T-cell (primary cell): ENCODE data around the gene LMF1. TPM values are rescaled to one million over a fixed set of nuclear protein-coding genes. Genes with fewer than 3 reads are reported as not detected.
A peak's percentile ranks its signal among the peaks of the same experiment; 100 is the strongest.
"Not testable (repeated sequence)": the region's sequence is repeated elsewhere in the genome, so short reads cannot be mapped to it uniquely, and the experiment has no call there.

ENCODE experiments used
- ATAC-seq, 4 experiments: fragments of 200-7000 bp in 3 of 4; fragments of 150-1000 bp in 1 of 4; cut with Tn5 transposase; replicated peaks in 1 of 4; 1 replicate in 3 of 4; 2 replicates in 1 of 4; pipeline ENCODE4 v1.10.0; 2021; ENCODE audit warnings: moderate library complexity in 3 of 4, mild to moderate bottlenecking in 2 of 4, moderate number of reproducible peaks in 1 of 4
- CTCF ChIA-PET, 2 donors: fragments of 300-600 bp; sonication (Branson Sonifier 250); formaldehyde crosslinking; loops; one replicate each; lab custom pipeline; 2022; ENCODE audit warnings: antibody characterized with exemption in 2 of 2; lab: Charles Lee
- POLR2A ChIA-PET, 2 donors: fragments of 300-600 bp; sonication (Branson Sonifier 250); formaldehyde crosslinking; loops; one replicate each; lab custom pipeline; 2022; ENCODE audit warnings: antibody characterized with exemption in 2 of 2; lab: Charles Lee
- DNase-seq, 35 experiments: peaks; one replicate each; pipeline versions ENCODE4 v3.0.0 to v3.0.0-alpha.2; 2013 to 2023
- H3K27ac ChIP-seq: one replicate; pipeline ENCODE4 v1.5.1; 2013; ENCODE audit warnings: low read length
- H3K27me3 ChIP-seq, 2 experiments: replicated peaks in 1 of 2; 1 replicate in 1 of 2; 2 replicates in 1 of 2; pipeline versions ENCODE4 v1.6.1 to v1.7.0; 2013; ENCODE audit warnings: low read length in 1 of 2, mixed read lengths in 1 of 2; ENCODE audit not compliant: control insufficient read depth in 2 of 2, insufficient read depth in 2 of 2; ENCODE audit errors: extremely low read depth in 1 of 2
- H3K36me3 ChIP-seq, 2 donors: 1 replicate in 1 of 2; 2 replicates in 1 of 2; pipeline versions ENCODE4 v1.6.1 to v1.7.0; 2013; ENCODE audit warnings: low read length in 1 of 2; ENCODE audit not compliant: control insufficient read depth in 2 of 2, insufficient read depth in 1 of 2; ENCODE audit errors: extremely low read depth in 1 of 2
- H3K4me1 ChIP-seq, 2 experiments: 1 replicate in 1 of 2; 2 replicates in 1 of 2; pipeline versions ENCODE4 v1.6.1 to v1.7.0; 2013; ENCODE audit warnings: low read length in 2 of 2, mixed read lengths in 1 of 2; ENCODE audit not compliant: insufficient read depth in 2 of 2, control insufficient read depth in 1 of 2; ENCODE audit errors: extremely low read depth in 1 of 2
- H3K4me3 ChIP-seq, 2 donors: 1 replicate in 1 of 2; 2 replicates in 1 of 2; pipeline versions ENCODE4 v1.5.1 to v1.7.0; 2013; ENCODE audit warnings: mild to moderate bottlenecking in 2 of 2, low read length in 1 of 2, moderate library complexity in 1 of 2; ENCODE audit not compliant: control insufficient read depth in 1 of 2; ENCODE audit errors: extremely low read depth in 1 of 2
- H3K9me3 ChIP-seq: 2 replicates; pipeline ENCODE4 v1.7.0; 2013
- H3K27ac Mint-ChIP-seq, 2 donors: one replicate each; pipeline ENCODE4 v1.8.0; 2020 to 2021; ENCODE audit warnings: mild to moderate bottlenecking in 2 of 2, mixed read lengths in 2 of 2
- H3K27me3 Mint-ChIP-seq, 2 donors: one replicate each; pipeline ENCODE4 v1.8.0; 2021 to 2022; ENCODE audit warnings: mixed read lengths in 2 of 2
- H3K36me3 Mint-ChIP-seq: one replicate; pipeline ENCODE4 v1.8.0; 2021; ENCODE audit warnings: mixed read lengths
- H3K4me1 Mint-ChIP-seq, 3 donors: one replicate each; pipeline ENCODE4 v1.8.0; 2020 to 2022; ENCODE audit warnings: mixed read lengths in 3 of 3, mild to moderate bottlenecking in 1 of 3
- H3K4me3 Mint-ChIP-seq, 3 donors: one replicate each; pipeline ENCODE4 v1.8.0; 2020 to 2022; ENCODE audit warnings: mild to moderate bottlenecking in 3 of 3, mixed read lengths in 3 of 3, moderate library complexity in 3 of 3
- H3K9me3 Mint-ChIP-seq, 3 donors: one replicate each; pipeline ENCODE4 v1.8.0; 2020 to 2022; ENCODE audit warnings: mixed read lengths in 3 of 3
- WGBS: methylation state at CpG from one replicate; pipeline ENCODE4 v1.1.5; 2013; ENCODE audit warnings: missing lambda C conversion rate; ENCODE audit not compliant: insufficient coverage; 5-methylcytosine and 5-hydroxymethylcytosine counted together
- total RNA-seq, 35 experiments: library from RNA in 6 of 35; stranded (reverse) in 6 of 35; fragments of 120-200 nt in 1 of 35; gene quantifications; one replicate each; pipeline versions ENCODE4 v1.2.1 to v1.2.4 and lab custom pipeline; 2013 to 2026

LMF1 gene
- total RNA-seq, 5 donors from 2014 or later (not counting 1 experiment from before 2014, with no cell fraction given) = 46.6 to 59.4 (median 51.1) TPM

- not testable (repeated sequence) for H3K36me3 ChIP-seq, H3K36me3 Mint-ChIP-seq, ATAC-seq, H3K9me3 ChIP-seq, DNase-seq, H3K4me1 ChIP-seq, H3K9me3 Mint-ChIP-seq, H3K4me3 ChIP-seq
- ChIA-PET CTCF (interaction anchor here in 1 of 2 donors (0.6 kb wide), 1 partner anchor 228 kb away, joined by 9 read pairs; no protein-coding TSS in a partner anchor), POLR2A (interaction anchor here in 1 of 2 donors (0.6 kb wide), 1 partner anchor 14 kb away, joined by 3 read pairs; no protein-coding TSS in a partner anchor)
- 29% methylated on average over 6 of the region's 10 CpGs for WGBS
- Mint-ChIP-seq H3K4me3 (peak overlapping the region in 1 of 3 donors; percentile 48), H3K27me3 (peaks cover 3 to 24% of the 10 kb centered on the region in 2 donors), H3K27ac (peak overlapping the region; percentile 73 to 84), H3K4me1 (peaks cover 9 to 14% (median 11%) of the 10 kb centered on the region in 3 donors)
- Histone ChIP-seq H3K27ac (peak overlapping the region; percentile 4), H3K27me3 (peaks cover 0 to 84% of the 10 kb centered on the region in 2 experiments)
Measured at GRCh38 chr16:820044-820408, 150.8 kb downstream of the LMF1 start.

GRCh38 chr16:819336-820043, 151.3 kb downstream of the LMF1 start:
- peak overlapping the region; percentile 4 for H3K27ac ChIP-seq
- H3K36me3 ChIP-seq = no peaks in the 10 kb centered on the region
- ChIA-PET POLR2A (interaction anchor here in 1 of 2 donors (0.6 kb wide), 1 partner anchor 15 kb away, joined by 3 read pairs; no protein-coding TSS in a partner anchor), CTCF (interaction anchor here in 1 of 2 donors (0.6 kb wide), 1 partner anchor 229 kb away, joined by 9 read pairs; no protein-coding TSS in a partner anchor)
- Mint-ChIP-seq H3K4me3 (peak overlapping the region in 1 of 3 donors; percentile 48), H3K36me3 (no peaks in the 10 kb centered on the region), H3K27ac (peak overlapping the region; percentile 73 to 84), H3K27me3 (peaks cover 3 to 29% of the 10 kb centered on the region in 2 donors), H3K9me3 (no peaks in the 10 kb centered on the region), H3K4me1 (peaks cover 9 to 14% (median 11%) of the 10 kb centered on the region in 3 donors)
- H3K27me3 ChIP-seq = peaks cover 0 to 84% of the 10 kb centered on the region in 2 experiments
- 8% methylated on average over 19 of the region's 23 CpGs for WGBS
- DNase-seq = peak in 34 of 35 experiments; percentile 8 to 66 (median 38)
- H3K4me3 ChIP-seq = peak overlapping the region in 1 of 2 donors; percentile 11
- H3K9me3 ChIP-seq = no peaks in the 10 kb centered on the region
- H3K4me1 ChIP-seq = peaks cover 6 to 8% of the 10 kb centered on the region in 2 experiments
- ATAC-seq = peak; percentile 45 to 98 (median 71)

GRCh38 chr16:818592-818991, 152.2 kb downstream of the LMF1 start:
- peaks cover 0 to 85% of the 10 kb centered on the region in 2 experiments for H3K27me3 ChIP-seq
- H3K4me1 ChIP-seq = peaks cover 8 to 11% of the 10 kb centered on the region in 2 experiments
- peaks cover 3 to 33% of the 10 kb centered on the region in 2 donors for H3K27me3 Mint-ChIP-seq
- H3K36me3 Mint-ChIP-seq = no peaks in the 10 kb centered on the region
- 83% methylated on average over 1 of the region's 2 CpGs for WGBS
- POLR2A ChIA-PET = no interaction called here
- no peak overlapping the region for H3K4me3 Mint-ChIP-seq
- H3K27ac Mint-ChIP-seq = no peak overlapping the region
- CTCF ChIA-PET = no interaction called here
- H3K4me3 ChIP-seq = no peak overlapping the region
- no peaks in the 10 kb centered on the region for H3K9me3 Mint-ChIP-seq
- ATAC-seq (no peak), DNase-seq (no peak)
- H3K27ac ChIP-seq = no peak overlapping the region
- H3K36me3 ChIP-seq = no peaks in the 10 kb centered on the region
- H3K4me1 Mint-ChIP-seq = peaks cover 9 to 14% (median 13%) of the 10 kb centered on the region in 3 donors
- H3K9me3 ChIP-seq = no peaks in the 10 kb centered on the region

DNA sequence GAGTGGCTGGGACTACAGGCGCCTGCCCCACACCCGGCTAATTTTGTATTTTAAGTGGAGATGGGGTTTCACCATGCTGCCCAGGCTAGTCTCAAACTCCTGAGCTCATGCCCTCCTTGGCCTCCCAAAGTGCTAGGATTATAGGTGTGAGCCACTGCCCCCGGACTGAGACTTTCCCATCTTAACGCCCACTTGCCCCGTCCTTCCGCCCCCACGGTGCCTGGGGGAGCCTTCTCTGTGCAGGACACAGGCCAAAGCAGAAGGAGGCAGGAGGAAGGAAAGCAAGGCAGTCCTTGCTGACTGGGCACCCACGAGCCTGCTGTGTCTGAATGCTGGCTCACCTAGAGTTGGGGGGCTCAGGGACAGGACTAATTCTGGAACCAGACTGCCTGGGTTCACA, 152.7 kb downstream of the LMF1 start:
- no peak overlapping the region for H3K27ac ChIP-seq
- no peaks in the 10 kb centered on the region for H3K9me3 ChIP-seq
- no peaks in the 10 kb centered on the region for H3K36me3 ChIP-seq
- ATAC-seq (no peak), DNase-seq (no peak)
- peaks cover 0 to 84% of the 10 kb centered on the region in 2 experiments for H3K27me3 ChIP-seq
- Mint-ChIP-seq H3K4me1 (peaks cover 9 to 14% (median 13%) of the 10 kb centered on the region in 3 donors), H3K27me3 (peaks cover 3 to 30% of the 10 kb centered on the region in 2 donors), H3K9me3 (no peaks in the 10 kb centered on the region), H3K4me3 (no peak overlapping the region), H3K36me3 (no peaks in the 10 kb centered on the region), H3K27ac (no peak overlapping the region)
- WGBS = 82% methylated on average over 6 of the region's 8 CpGs
- POLR2A ChIA-PET = no interaction called here
- CTCF ChIA-PET = no interaction called here
- H3K4me1 ChIP-seq = peaks cover 8 to 15% of the 10 kb centered on the region in 2 experiments
- no peak overlapping the region for H3K4me3 ChIP-seq

- no peak overlapping the region for H3K27ac Mint-ChIP-seq
- Histone ChIP-seq H3K27me3 (peaks cover 0 to 84% of the 10 kb centered on the region in 2 experiments), H3K27ac (no peak overlapping the region), H3K9me3 (no peaks in the 10 kb centered on the region), H3K4me1 (peaks cover 8 to 15% of the 10 kb centered on the region in 2 experiments), H3K36me3 (no peaks in the 10 kb centered on the region), H3K4me3 (peak overlapping the region in 1 of 2 donors; percentile 20)
- CTCF ChIA-PET = interaction anchor here in 1 of 2 donors (0.6 kb wide), 1 partner anchor 759 kb away, joined by 7 read pairs; no protein-coding TSS in a partner anchor
- WGBS = 65% methylated on average over 69 of the region's 71 CpGs
- H3K9me3 Mint-ChIP-seq = no peaks in the 10 kb centered on the region
- no peak overlapping the region for H3K4me3 Mint-ChIP-seq
- POLR2A ChIA-PET = no interaction called here
- ATAC-seq = no peak
- DNase-seq = no peak
- peaks cover 9 to 16% (median 16%) of the 10 kb centered on the region in 3 donors for H3K4me1 Mint-ChIP-seq
- peaks cover 3% of the 10 kb centered on the region for H3K36me3 Mint-ChIP-seq
- H3K27me3 Mint-ChIP-seq = peaks cover 8 to 33% of the 10 kb centered on the region in 2 donors
Measured at GRCh38 chr16:817001-817906, 153.5 kb downstream of the LMF1 start.

GRCh38 chr16:815861-816260, 154.9 kb downstream of the LMF1 start:
- no peaks in the 10 kb centered on the region for H3K36me3 ChIP-seq
- no peak for DNase-seq
- ATAC-seq = no peak
- H3K9me3 Mint-ChIP-seq = no peaks in the 10 kb centered on the region
- H3K4me3 ChIP-seq = no peak overlapping the region
- no peak overlapping the region for H3K27ac ChIP-seq
- peaks cover 8 to 15% of the 10 kb centered on the region in 2 experiments for H3K4me1 ChIP-seq
- 88% methylated on average over 11 of the region's 15 CpGs for WGBS
- ChIA-PET CTCF (no interaction called here), POLR2A (no interaction called here)
- no peaks in the 10 kb centered on the region for H3K9me3 ChIP-seq
- H3K27ac Mint-ChIP-seq = no peak overlapping the region
- H3K36me3 Mint-ChIP-seq = peaks cover 3% of the 10 kb centered on the region
- H3K4me3 Mint-ChIP-seq = no peak overlapping the region
- H3K27me3 Mint-ChIP-seq = peaks cover 11 to 35% of the 10 kb centered on the region in 2 donors
- H3K27me3 ChIP-seq = peaks cover 0 to 78% of the 10 kb centered on the region in 2 experiments
- H3K4me1 Mint-ChIP-seq = peaks cover 9 to 16% (median 15%) of the 10 kb centered on the region in 3 donors
